ENCODE data around the gene HHIPL1.

The HHIPL1 gene

GRCh38 chr14:99643343-99643742 is 1.6 kb upstream of the HHIPL1 start:
- Histone ChIP-seq H3K9ac (ENCODE audit: low read depth, low read length) (no peak overlapping the region), H3K9me3 (replicated peaks; ENCODE audit: low read length) (no peaks in the 10 kb centered on the region)

GRCh38 chr14:99644035-99644587 is 818 bp upstream of the HHIPL1 start:
- peaks cover 18% of the 10 kb centered on the region for H3K4me1 ChIP-seq (ENCODE audit: control insufficient read depth, insufficient read depth, low read length)
- H3K4me3 ChIP-seq (ENCODE audit: low read length) = no peak overlapping the region
- no peaks in the 10 kb centered on the region for H3K27me3 ChIP-seq (ENCODE audit: control insufficient read depth, insufficient read depth, low read length)
- H3K36me3 ChIP-seq (ENCODE audit: insufficient read depth, low read length) = no peaks in the 10 kb centered on the region
- H3K4me2 ChIP-seq (ENCODE audit: low read length) = no peak overlapping the region
- H3K9me3 ChIP-seq (replicated peaks; ENCODE audit: low read length) = no peaks in the 10 kb centered on the region
- H3K9ac ChIP-seq (ENCODE audit: low read depth, low read length) = no peak overlapping the region

More at GRCh38 chr14:99643343-99643742, 1.6 kb upstream of the HHIPL1 start:
- Histone ChIP-seq H3K36me3 (ENCODE audit: insufficient read depth, low read length) (no peaks in the 10 kb centered on the region), H3K4me2 (ENCODE audit: low read length) (no peak overlapping the region), H3K4me1 (ENCODE audit: control insufficient read depth, insufficient read depth, low read length) (peaks cover 14% of the 10 kb centered on the region), H3K4me3 (ENCODE audit: low read length) (no peak overlapping the region), H3K27me3 (ENCODE audit: control insufficient read depth, insufficient read depth, low read length) (no peaks in the 10 kb centered on the region)

GRCh38 chr14:99645545-99646505 is 896 bp downstream of the HHIPL1 start:
- no peaks in the 10 kb centered on the region for H3K27me3 ChIP-seq (ENCODE audit: control insufficient read depth, insufficient read depth, low read length)

GRCh38 chr14:99647411-99647810 is 2.5 kb downstream of the HHIPL1 start:
- no peak overlapping the region for H3K4me2 ChIP-seq (ENCODE audit: low read length)
- no peaks in the 10 kb centered on the region for H3K27me3 ChIP-seq (ENCODE audit: control insufficient read depth, insufficient read depth, low read length)
- H3K9me3 ChIP-seq (replicated peaks; ENCODE audit: low read length) = no peaks in the 10 kb centered on the region

More at GRCh38 chr14:99645545-99646505, 896 bp downstream of the HHIPL1 start:
- Histone ChIP-seq H3K4me1 (ENCODE audit: control insufficient read depth, insufficient read depth, low read length) (peaks cover 23% of the 10 kb centered on the region), H3K4me3 (ENCODE audit: low read length) (peak overlapping the region; percentile 70), H3K9me3 (replicated peaks; ENCODE audit: low read length) (no peaks in the 10 kb centered on the region), H3K4me2 (ENCODE audit: low read length) (peak overlapping the region; percentile 93), H3K9ac (ENCODE audit: low read depth, low read length) (peak overlapping the region; percentile 78), H3K36me3 (ENCODE audit: insufficient read depth, low read length) (no peaks in the 10 kb centered on the region)

DNA sequence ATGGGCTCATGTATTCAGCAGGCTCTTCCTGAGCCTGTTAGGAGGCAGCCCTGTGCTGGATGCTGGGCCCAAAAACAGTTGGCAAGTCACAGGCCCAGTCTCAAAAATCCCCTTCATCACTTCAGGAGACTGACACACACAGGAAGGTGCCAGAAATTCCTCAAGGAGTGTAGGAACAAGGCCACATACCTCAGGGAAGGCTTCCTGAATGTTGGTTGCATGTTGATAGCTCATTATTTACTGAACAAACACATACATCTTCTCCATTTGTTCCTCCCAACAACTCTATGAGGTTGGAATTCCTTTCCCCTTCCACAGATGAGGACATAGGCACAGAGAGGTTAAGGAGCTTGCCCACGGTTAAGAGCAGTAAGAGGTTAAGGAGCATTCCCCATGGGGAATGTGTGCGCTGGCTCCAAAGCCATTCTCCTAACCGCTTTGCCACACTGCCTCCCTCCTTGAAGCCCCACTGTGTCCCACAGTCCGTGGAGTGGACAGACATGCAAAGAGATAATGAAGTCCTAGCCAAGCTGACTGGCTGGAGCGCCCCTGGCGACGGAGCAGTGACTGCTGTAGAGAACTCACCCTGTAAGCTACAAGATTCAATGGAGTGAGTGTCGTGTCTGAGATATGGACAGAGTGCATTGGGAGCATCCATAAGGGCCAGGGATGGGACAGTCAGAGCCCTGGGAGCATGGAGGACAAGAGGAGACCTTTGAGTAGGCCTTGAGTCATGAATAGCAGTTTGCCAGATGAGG is 3.3 kb downstream of the HHIPL1 start:
- Histone ChIP-seq H3K4me1 (ENCODE audit: control insufficient read depth, insufficient read depth, low read length) (peaks cover 23% of the 10 kb centered on the region), H3K9me3 (replicated peaks; ENCODE audit: low read length) (no peaks in the 10 kb centered on the region), H3K4me2 (ENCODE audit: low read length) (no peak overlapping the region), H3K27me3 (ENCODE audit: control insufficient read depth, insufficient read depth, low read length) (no peaks in the 10 kb centered on the region), H3K4me3 (ENCODE audit: low read length) (no peak overlapping the region), H3K9ac (ENCODE audit: low read depth, low read length) (no peak overlapping the region), H3K36me3 (ENCODE audit: insufficient read depth, low read length) (no peaks in the 10 kb centered on the region)

More at GRCh38 chr14:99647411-99647810, 2.5 kb downstream of the HHIPL1 start:
- Histone ChIP-seq H3K9ac (ENCODE audit: low read depth, low read length) (no peak overlapping the region), H3K4me3 (ENCODE audit: low read length) (no peak overlapping the region), H3K36me3 (ENCODE audit: insufficient read depth, low read length) (no peaks in the 10 kb centered on the region), H3K4me1 (ENCODE audit: control insufficient read depth, insufficient read depth, low read length) (peaks cover 23% of the 10 kb centered on the region)

- Histone ChIP-seq H3K27me3 (ENCODE audit: control insufficient read depth, insufficient read depth, low read length) (no peaks in the 10 kb centered on the region), H3K36me3 (ENCODE audit: insufficient read depth, low read length) (no peaks in the 10 kb centered on the region), H3K4me3 (ENCODE audit: low read length) (no peak overlapping the region), H3K4me1 (ENCODE audit: control insufficient read depth, insufficient read depth, low read length) (peaks cover 23% of the 10 kb centered on the region), H3K9ac (ENCODE audit: low read depth, low read length) (no peak overlapping the region), H3K4me2 (ENCODE audit: low read length) (no peak overlapping the region), H3K9me3 (replicated peaks; ENCODE audit: low read length) (no peaks in the 10 kb centered on the region)
Observed at GRCh38 chr14:99649219-99649618, 4.3 kb downstream of the HHIPL1 start.

- H3K4me1 ChIP-seq (ENCODE audit: control insufficient read depth, insufficient read depth, low read length) = peaks cover 21% of the 10 kb centered on the region
- no peaks in the 10 kb centered on the region for H3K27me3 ChIP-seq (ENCODE audit: control insufficient read depth, insufficient read depth, low read length)
- no peaks in the 10 kb centered on the region for H3K36me3 ChIP-seq (ENCODE audit: insufficient read depth, low read length)
- H3K9me3 ChIP-seq (replicated peaks; ENCODE audit: low read length) = no peaks in the 10 kb centered on the region
- H3K4me2 ChIP-seq (ENCODE audit: low read length) = no peak overlapping the region
- H3K4me3 ChIP-seq (ENCODE audit: low read length) = no peak overlapping the region
- no peak overlapping the region for H3K9ac ChIP-seq (ENCODE audit: low read depth, low read length)
Observed at GRCh38 chr14:99649643-99650042, 4.7 kb downstream of the HHIPL1 start.

- no peaks in the 10 kb centered on the region for H3K9me3 ChIP-seq (replicated peaks; ENCODE audit: low read length)
- no peak overlapping the region for H3K9ac ChIP-seq (ENCODE audit: low read depth, low read length)
- no peaks in the 10 kb centered on the region for H3K27me3 ChIP-seq (ENCODE audit: control insufficient read depth, insufficient read depth, low read length)
- H3K36me3 ChIP-seq (ENCODE audit: insufficient read depth, low read length) = no peaks in the 10 kb centered on the region
- peaks cover 15% of the 10 kb centered on the region for H3K4me1 ChIP-seq (ENCODE audit: control insufficient read depth, insufficient read depth, low read length)
- H3K4me2 ChIP-seq (ENCODE audit: low read length) = no peak overlapping the region
- no peak overlapping the region for H3K4me3 ChIP-seq (ENCODE audit: low read length)
Observed at GRCh38 chr14:99650189-99650588, 5.3 kb downstream of the HHIPL1 start.

GRCh38 chr14:99651953-99652746 is 7.2 kb downstream of the HHIPL1 start:
- Histone ChIP-seq H3K9ac (ENCODE audit: low read depth, low read length) (no peak overlapping the region), H3K4me2 (ENCODE audit: low read length) (no peak overlapping the region), H3K27me3 (ENCODE audit: control insufficient read depth, insufficient read depth, low read length) (peaks cover 5% of the 10 kb centered on the region), H3K36me3 (ENCODE audit: insufficient read depth, low read length) (no peaks in the 10 kb centered on the region), H3K9me3 (replicated peaks; ENCODE audit: low read length) (no peaks in the 10 kb centered on the region), H3K4me3 (ENCODE audit: low read length) (no peak overlapping the region), H3K4me1 (ENCODE audit: control insufficient read depth, insufficient read depth, low read length) (peaks cover 9% of the 10 kb centered on the region)

- Histone ChIP-seq H3K36me3 (ENCODE audit: insufficient read depth, low read length) (no peaks in the 10 kb centered on the region), H3K4me1 (ENCODE audit: control insufficient read depth, insufficient read depth, low read length) (peaks cover 4% of the 10 kb centered on the region), H3K9me3 (replicated peaks; ENCODE audit: low read length) (no peaks in the 10 kb centered on the region), H3K4me3 (ENCODE audit: low read length) (no peak overlapping the region), H3K4me2 (ENCODE audit: low read length) (no peak overlapping the region), H3K27me3 (ENCODE audit: control insufficient read depth, insufficient read depth, low read length) (peaks cover 28% of the 10 kb centered on the region), H3K9ac (ENCODE audit: low read depth, low read length) (no peak overlapping the region)
Observed at GRCh38 chr14:99654235-99654985, 9.5 kb downstream of the HHIPL1 start.
